HK-2 (cell line): ENCODE data around the gene OR8B4.
"Not testable (repeated sequence)": the region's sequence is repeated elsewhere in the genome, so short reads cannot be mapped to it uniquely, and the experiment has no call there.

Experiments used
- DNase-seq: peaks from one replicate; pipeline ENCODE4 v3.0.0-alpha.2; 2018; ENCODE audit not compliant: unreplicated experiment

The OR8B4 gene

DNA sequence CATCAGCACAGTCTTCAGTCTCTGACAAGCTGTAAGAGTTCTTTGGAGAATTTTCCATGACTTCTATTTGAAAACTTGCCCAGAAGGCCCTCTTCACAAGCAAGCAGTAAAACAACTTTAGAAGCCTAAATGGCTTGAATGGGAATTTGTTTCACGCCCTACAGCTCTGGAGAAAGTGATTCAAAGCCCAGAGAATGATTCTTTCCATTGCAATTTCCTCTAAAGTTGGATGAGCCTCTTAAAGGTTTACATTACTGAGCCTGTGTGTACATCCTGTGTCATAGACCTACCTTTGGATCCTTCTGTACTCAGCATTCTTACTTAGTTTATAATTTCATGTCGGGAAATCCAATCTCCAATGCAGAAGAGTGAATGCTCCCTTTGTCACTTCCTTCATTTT, 19.1 kb downstream of the OR8B4 start:
- DNase-seq = no peak

DNA sequence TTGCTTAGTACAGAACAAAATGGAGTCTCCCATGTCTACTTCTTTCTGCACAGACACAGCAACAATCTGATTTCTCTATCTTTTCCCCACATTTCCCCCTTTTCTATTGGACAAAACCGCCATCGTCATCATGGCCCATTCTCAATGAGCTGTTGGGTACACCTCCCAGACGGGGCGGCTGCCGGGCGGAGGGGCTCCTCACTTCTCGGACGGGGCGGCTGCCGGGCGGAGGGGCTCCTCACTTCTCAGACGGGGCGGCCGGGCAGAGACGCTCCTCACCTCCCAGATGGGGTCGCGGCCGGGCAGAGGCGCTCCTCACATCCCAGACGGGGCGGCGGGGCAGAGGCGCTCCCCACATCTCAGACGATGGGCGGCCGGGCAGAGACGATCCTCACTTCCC, 21.5 kb downstream of the OR8B4 start:
- DNase-seq = not testable (repeated sequence)

- DNase-seq = peak; percentile 30
These were observed 22.2 kb downstream of the OR8B4 start for GRCh38 chr11:124402326-124402922.

DNA sequence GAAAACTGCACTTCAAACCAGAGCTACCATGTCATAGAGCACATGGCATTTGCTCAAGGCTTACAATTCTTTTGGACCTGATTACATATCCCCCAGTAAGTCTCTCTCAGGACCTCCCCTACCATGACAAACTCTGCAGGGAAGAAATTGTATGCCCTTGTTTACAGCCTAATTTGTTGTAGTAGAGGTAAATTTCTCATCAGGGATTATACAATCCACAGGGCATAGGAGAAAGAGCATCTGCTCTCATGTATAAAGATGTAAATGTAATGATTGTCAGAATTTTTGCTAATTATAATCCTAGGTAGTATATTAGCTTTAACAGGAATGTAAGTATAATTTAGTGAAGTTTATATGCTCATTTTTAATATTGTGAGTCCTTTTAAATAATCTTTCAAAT, 25.7 kb downstream of the OR8B4 start, which contains the start of gene OR8B3:
Gene OR8B3, minus strand, starts transcription at position 101 of the 400 bp plus-strand sequence. CDS start 1,673 bp downstream, outside the sequence.
- DNase-seq = no peak

DNA sequence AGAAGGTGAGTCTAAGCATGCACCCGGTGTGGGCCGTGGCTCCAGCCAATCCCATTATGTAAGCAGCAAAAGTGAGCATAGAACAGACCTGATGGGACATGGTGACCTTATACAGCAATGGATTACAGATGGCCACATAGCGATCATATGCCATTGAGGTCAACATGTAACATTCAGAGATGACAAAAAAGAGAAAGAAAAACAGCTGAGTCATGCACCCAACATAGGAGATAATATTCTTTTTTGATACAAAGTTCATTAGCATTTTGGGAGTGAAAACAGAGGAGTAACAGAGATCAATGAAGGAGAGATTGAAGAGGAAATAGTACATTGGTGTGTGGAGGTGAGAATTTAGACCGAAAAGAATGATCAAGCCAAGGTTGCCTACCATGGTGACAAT, 27.8 kb downstream of the OR8B4 start:
- DNase-seq = not testable (repeated sequence)

- DNase-seq = no peak
These were observed 30.3 kb downstream of the OR8B4 start for GRCh38 chr11:124394408-124394807.

DNA sequence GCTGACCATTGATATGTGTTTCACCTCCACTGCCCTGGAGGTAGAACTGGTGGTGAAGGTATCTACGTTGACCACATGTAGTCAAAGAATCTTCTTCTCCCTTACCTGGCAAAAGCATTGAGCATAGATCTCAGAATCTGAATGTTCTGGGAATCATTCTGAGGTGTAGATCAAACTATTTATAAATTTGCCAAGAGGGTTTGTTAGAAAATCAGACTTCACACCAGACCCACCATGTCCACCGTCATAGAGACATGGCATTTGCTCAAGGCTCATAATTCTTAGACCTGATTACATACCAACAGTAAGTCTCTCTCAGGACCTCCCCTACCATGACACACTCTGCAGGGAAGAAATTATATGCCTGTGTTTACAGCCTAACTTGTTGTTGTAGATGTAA, 40.3 kb downstream of the OR8B4 start, which contains the start of gene OR8B2:
Gene OR8B2, minus strand, starts transcription at position 101 of the 400 bp plus-strand sequence. CDS start 1,156 bp downstream, outside the sequence.
- no peak for DNase-seq

DNA sequence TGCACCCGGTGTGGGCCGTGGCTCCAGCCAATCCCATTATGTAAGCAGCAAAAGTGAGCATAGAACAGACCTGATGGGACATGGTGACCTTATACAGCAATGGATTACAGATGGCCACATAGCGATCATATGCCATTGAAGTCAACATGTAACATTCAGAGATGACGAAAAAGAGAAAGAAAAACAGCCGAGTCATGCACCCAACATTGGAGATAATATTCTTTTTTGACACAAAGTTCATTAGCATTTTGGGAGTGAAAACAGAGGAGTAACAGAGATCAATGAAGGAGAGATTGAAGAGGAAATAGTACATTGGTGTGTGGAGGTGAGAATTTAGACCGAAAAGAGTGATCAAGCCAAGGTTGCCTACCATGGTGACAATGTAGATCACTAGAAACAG, 41.8 kb downstream of the OR8B4 start:
- DNase-seq = not testable (repeated sequence)

DNA sequence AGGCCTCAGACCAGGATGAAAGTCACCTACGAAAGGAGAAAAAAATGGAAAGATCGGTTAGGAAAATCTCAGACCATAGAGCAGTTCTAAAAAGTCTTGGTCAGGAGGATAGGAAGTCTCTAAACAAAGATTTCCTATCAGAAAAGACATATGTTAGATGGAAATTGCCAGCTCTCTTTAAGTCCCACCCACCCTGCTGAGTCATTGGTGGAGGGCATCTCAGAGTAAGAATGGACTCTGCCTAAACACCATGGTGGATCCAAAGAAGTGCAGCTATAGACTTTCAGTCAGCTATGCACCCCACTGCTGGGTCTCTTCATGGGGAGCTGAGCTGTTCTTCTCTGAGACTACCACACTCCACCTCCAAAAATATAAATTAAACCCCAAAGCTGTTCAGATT, 44.1 kb downstream of the OR8B4 start:
- no peak for DNase-seq

GRCh38 chr11:124376280-124376679, 48.4 kb downstream of the OR8B4 start:
- DNase-seq = no peak
